OCI-LY7 (cell line): ENCODE data around the gene DARS1. TPM values are rescaled to one million over a fixed set of nuclear protein-coding genes. Genes with fewer than 3 reads are reported as not detected.

ENCODE experiments used
- BruUV-seq: library from RNA; stranded (reverse); fragments of 400-500 nt; replicated peaks from 2 replicates; lab custom pipeline; 2021; lab: Mats Ljungman, UMichigan
- CTCF ChIA-PET: fragments of 300-600 bp; sonication (Branson Sonifier 250); formaldehyde crosslinking; loops from one replicate; lab custom pipeline; 2022; ENCODE audit warnings: antibody characterized with exemption; ENCODE audit not compliant: unreplicated experiment; lab: Charles Lee
- POLR2A ChIA-PET: fragments of 300-600 bp; sonication (Branson Sonifier 250); formaldehyde crosslinking; loops from one replicate; lab custom pipeline; 2022; ENCODE audit warnings: antibody characterized with exemption; lab: Charles Lee
- DNase-seq: peaks from one replicate; pipeline ENCODE4 v3.0.0-alpha.2; 2015; ENCODE audit warnings: low spot score
- H2AFZ ChIP-seq: fragments of 200-600 bp; sonication (generic), shearing (Covaris generic); 2 replicates; pipeline ENCODE4 v1.6.1; 2014; ENCODE audit warnings: mild to moderate bottlenecking, antibody characterized with exemption, low read length, moderate library complexity
- H3K27ac ChIP-seq: fragments of 200-600 bp; sonication (generic); 2 replicates; pipeline ENCODE4 v1.5.1; 2014; ENCODE audit warnings: mixed run types, low read depth, mild to moderate bottlenecking, moderate library complexity, low read length, inconsistent platforms; ENCODE audit not compliant: poor library complexity, severe bottlenecking
- H3K36me3 ChIP-seq: fragments of 200-600 bp; sonication (generic); 2 replicates; pipeline ENCODE4 v1.6.1; 2014; ENCODE audit warnings: mild to moderate bottlenecking, antibody characterized with exemption, low read length, moderate library complexity, mixed read lengths; ENCODE audit not compliant: insufficient read depth
- H3K4me1 ChIP-seq: fragments of 200-600 bp; sonication (generic); 2 replicates; pipeline ENCODE4 v1.5.1; 2014; ENCODE audit warnings: mild to moderate bottlenecking, low read length; ENCODE audit not compliant: insufficient read depth, poor library complexity, severe bottlenecking
- H3K4me2 ChIP-seq: fragments of 200-600 bp; sonication (generic); 2 replicates; pipeline ENCODE4 v1.6.1; 2014; ENCODE audit warnings: mild to moderate bottlenecking, low read length
- H3K4me3 ChIP-seq: fragments of 200-600 bp; sonication (generic); 2 replicates; pipeline ENCODE4 v1.5.1; 2014; ENCODE audit warnings: mild to moderate bottlenecking, low read depth, low read length; ENCODE audit not compliant: poor library complexity, severe bottlenecking
- H3K79me2 ChIP-seq: fragments of 200-600 bp; sonication (generic); 2 replicates; pipeline ENCODE4 v1.6.1; 2016; ENCODE audit warnings: low read depth, mild to moderate bottlenecking, low read length, moderate library complexity, mixed read lengths; ENCODE audit not compliant: insufficient read depth
- H3K9me2 ChIP-seq: fragments of 200-600 bp; sonication (generic); 2 replicates; pipeline ENCODE4 v1.6.1; 2016; ENCODE audit warnings: mild to moderate bottlenecking, low read length, mixed read lengths; ENCODE audit not compliant: insufficient read depth
- H3K9me3 ChIP-seq: fragments of 200-600 bp; sonication (generic); 2 replicates; pipeline ENCODE4 v1.6.1; 2014; ENCODE audit warnings: mild to moderate bottlenecking, mixed run types, low read length, mixed read lengths
- H4K20me1 ChIP-seq: fragments of 200-600 bp; sonication (generic); 2 replicates; pipeline ENCODE4 v1.6.1; 2014; ENCODE audit warnings: mild to moderate bottlenecking, antibody characterized with exemption, low read length, moderate library complexity, mixed read lengths; ENCODE audit not compliant: insufficient read depth
- CTCF ChIP-seq: fragments of 200-600 bp; sonication (generic); conservative IDR thresholded peaks from 2 replicates; pipeline ENCODE4 v1.5.1; 2014; ENCODE audit warnings: mild to moderate bottlenecking, antibody characterized with exemption, low read length, moderate library complexity, mixed read lengths
- EZH2phosphoT487 ChIP-seq: fragments of 200-600 bp; sonication (generic); IDR thresholded peaks from 2 replicates; pipeline ENCODE4 v1.6.1; 2018; ENCODE audit warnings: low read depth, borderline replicate concordance, mild to moderate bottlenecking, mixed run types, antibody characterized with exemption, low read length, moderate library complexity, mixed read lengths
- intact Hi-C: fragments of 100-400 bp; cut with micrococcal nuclease; formaldehyde crosslinking; loops from one replicate; pipeline ENCODE4 v1.10.0; 2022; ENCODE audit not compliant: unreplicated experiment
- total RNA-seq, 2 experiments: library from RNA; depleted of rRNA in 1 of 2; stranded (reverse); fragments of >200 nt in 1 of 2; shearing (Covaris generic) in 1 of 2; gene quantifications; 2 replicates each; pipeline ENCODE4 v1.2.3, GENCODE V29; 2014 to 2022

Gene DARS1
- total RNA-seq, 2 experiments from 2014 or later = 90.5 to 140 TPM

- H2AFZ ChIP-seq = no peak overlapping the region
- intact Hi-C loops = no loop called here
- no peaks in the 10 kb centered on the region for H4K20me1 ChIP-seq
- peaks cover 74% of the 10 kb centered on the region for H3K36me3 ChIP-seq
- DNase-seq = no peak
- no peak overlapping the region for H3K4me3 ChIP-seq
- H3K4me1 ChIP-seq = no peaks in the 10 kb centered on the region
- no peak overlapping the region for H3K4me2 ChIP-seq
- CTCF ChIA-PET = no interaction called here
- no peak overlapping the region for H3K27ac ChIP-seq
- no peaks in the 10 kb centered on the region for H3K9me3 ChIP-seq
- no peaks in the 10 kb centered on the region for H3K9me2 ChIP-seq
- no peak for TF ChIP-seq CTCF
- TF ChIP-seq EZH2phosphoT487 = no peak
- H3K79me2 ChIP-seq = peaks cover 70% of the 10 kb centered on the region
- BruUV-seq = no TSS peak
- POLR2A ChIA-PET = interaction anchor here (0.5 to 2.1 kb wide), 5 partner anchors 10 to 162 kb away, joined by 3 to 9 read pairs (median 3); no protein-coding TSS in a partner anchor
Observed at GRCh38 chr2:135948141-135948540, 37.3 kb downstream of the DARS1 start.

GRCh38 chr2:135947483-135947882 lies 37.9 kb downstream of the DARS1 start:
- DNase-seq = no peak
- intact Hi-C loops = no loop called here
- TF ChIP-seq EZH2phosphoT487 (no peak), CTCF (no peak)
- H3K4me1 ChIP-seq = no peaks in the 10 kb centered on the region
- peaks cover 74% of the 10 kb centered on the region for H3K36me3 ChIP-seq
- BruUV-seq = no TSS peak
- H3K9me3 ChIP-seq = peaks cover 5% of the 10 kb centered on the region; the same call in 1 of the 2 replicates
- CTCF ChIA-PET = no interaction called here
- H4K20me1 ChIP-seq = no peaks in the 10 kb centered on the region
- H2AFZ ChIP-seq = no peak overlapping the region
- no peak overlapping the region for H3K4me2 ChIP-seq
- POLR2A ChIA-PET = interaction anchor here (0.7 to 2.1 kb wide), 5 partner anchors 10 to 105 kb away, joined by 3 to 9 read pairs (median 3); partner anchors contain the start of gene DARS1
- no peak overlapping the region for H3K4me3 ChIP-seq
- H3K27ac ChIP-seq = no peak overlapping the region
- peaks cover 64% of the 10 kb centered on the region for H3K79me2 ChIP-seq
- H3K9me2 ChIP-seq = no peaks in the 10 kb centered on the region

GRCh38 chr2:135945526-135945925 lies 39.9 kb downstream of the DARS1 start:
- TF ChIP-seq EZH2phosphoT487 = no peak
- Histone ChIP-seq H3K27ac (no peak overlapping the region), H2AFZ (no peak overlapping the region), H3K4me2 (no peak overlapping the region), H4K20me1 (no peaks in the 10 kb centered on the region), H3K9me2 (no peaks in the 10 kb centered on the region), H3K4me1 (no peaks in the 10 kb centered on the region), H3K36me3 (peaks cover 68% of the 10 kb centered on the region), H3K79me2 (peaks cover 64% of the 10 kb centered on the region), H3K4me3 (no peak overlapping the region), H3K9me3 (peaks cover 5% of the 10 kb centered on the region; the same call in 1 of the 2 replicates)
- ChIA-PET CTCF (no interaction called here), POLR2A (interaction anchor here (0.7 to 1.2 kb wide), 5 partner anchors 8 to 21 kb away, joined by 3 read pairs; no protein-coding TSS in a partner anchor)
- no TSS peak for BruUV-seq
- no peak for DNase-seq
- intact Hi-C loops = no loop called here
